Esophagus squamous epithelium (tissue), 5 donors: ENCODE data around the gene TEKT2. TPM values are rescaled to one million over a fixed set of nuclear protein-coding genes. Genes with fewer than 3 reads are reported as not detected.

Experiments used
- DNase-seq: peaks from one replicate; lab custom pipeline; 2025; lab: John Stamatoyannopoulos, UW
- H3K27ac ChIP-seq, 4 donors: fragments of 200-600 bp; sonication (generic); one replicate each; pipeline ENCODE4 v1.5.1; 2016 to 2019; ENCODE audit warnings: mild to moderate bottlenecking in 1 of 4
- H3K27me3 ChIP-seq, 4 donors: fragments of 200-600 bp; sonication (generic); 1 replicate in 3 of 4; 2 replicates in 1 of 4; pipeline versions ENCODE4 v1.5.1 to v1.6.0; 2017 to 2021; ENCODE audit warnings: antibody characterized with exemption in 1 of 4
- H3K36me3 ChIP-seq, 3 donors: fragments of 200-600 bp; sonication (generic); one replicate each; pipeline ENCODE4 v1.5.1; 2016 to 2019
- H3K4me1 ChIP-seq, 3 donors: fragments of 200-600 bp; sonication (generic); one replicate each; pipeline ENCODE4 v1.5.1; 2017 to 2019
- H3K4me3 ChIP-seq, 4 donors: fragments of 200-600 bp; sonication (generic); 1 replicate in 3 of 4; 2 replicates in 1 of 4; pipeline ENCODE4 v1.5.1; 2016 to 2019; ENCODE audit warnings: mild to moderate bottlenecking in 2 of 4, moderate library complexity in 1 of 4
- H3K9me3 ChIP-seq, 3 donors: fragments of 200-600 bp; sonication (generic); one replicate each; pipeline ENCODE4 v1.5.1; 2016 to 2019
- POLR2A ChIP-seq, 4 donors: fragments of 450-650 bp; IDR thresholded peaks; one replicate each; pipeline ENCODE4 v1.6.1; 2017; ENCODE audit warnings: antibody characterized with exemption in 4 of 4, mild to moderate bottlenecking in 4 of 4, moderate library complexity in 3 of 4
- WGBS, 2 donors: methylation state at CpG; one replicate each; pipeline ENCODE4 v1.1.5; 2018; 5-methylcytosine and 5-hydroxymethylcytosine counted together
- intact Hi-C: fragments of 100-400 bp; cut with DNase I; formaldehyde crosslinking; loops from one replicate; pipeline ENCODE4 v1.15.0; 2022
- total RNA-seq, 4 donors: library from RNA; depleted of rRNA; stranded (reverse); fragments of >200 nt; gene quantifications; one replicate each; pipeline ENCODE4 v1.1.0, GENCODE V29; 2016
- TF ChIP-seq, protein P1 (sequence below), 6 experiments: fragments of 450-650 bp in 4 of 6; fragments of 200-600 bp in 2 of 6; sonication (generic) in 2 of 6; IDR thresholded peaks; one replicate each; pipeline ENCODE4 v1.5.1; 2016 to 2019; ENCODE audit warnings: antibody characterized with exemption in 6 of 6, mild to moderate bottlenecking in 4 of 6, moderate library complexity in 4 of 6
- donor health status: DM: yes; HTN: yes; CAD: no.

TEKT2 gene
- total RNA-seq, 4 donors from 2014 or later, result not detected

DNA sequence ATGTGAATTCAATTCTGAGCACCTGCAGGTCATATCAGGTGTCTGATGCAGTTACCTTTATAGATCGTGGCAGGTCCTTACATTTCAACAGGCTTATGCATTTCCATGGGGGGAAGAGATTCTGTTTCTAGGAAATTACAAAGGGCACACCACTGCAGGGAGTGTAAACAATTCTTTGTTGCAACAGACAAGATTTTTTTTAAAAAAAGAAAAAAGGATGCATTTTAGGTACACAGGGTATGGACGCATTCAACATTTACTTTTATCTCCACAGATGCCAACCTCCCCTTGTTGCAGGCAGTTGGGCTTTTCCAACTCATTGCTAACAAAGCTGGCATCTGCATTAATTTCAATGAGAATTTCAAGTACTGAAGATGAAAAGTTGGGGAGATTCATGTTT, 13.5 kb upstream of the TEKT2 start:
- no peaks in the 10 kb centered on the region for H3K9me3 ChIP-seq
- H3K27me3 ChIP-seq, result no peaks in the 10 kb centered on the region
- no peaks in the 10 kb centered on the region for H3K36me3 ChIP-seq
- H3K4me3 ChIP-seq, result no peak overlapping the region
- intact Hi-C loops, result no loop called here
- TF ChIP-seq POLR2A (IDR thresholded peaks at IDR 0.05), result no peak
- TF ChIP-seq, protein P1, sequence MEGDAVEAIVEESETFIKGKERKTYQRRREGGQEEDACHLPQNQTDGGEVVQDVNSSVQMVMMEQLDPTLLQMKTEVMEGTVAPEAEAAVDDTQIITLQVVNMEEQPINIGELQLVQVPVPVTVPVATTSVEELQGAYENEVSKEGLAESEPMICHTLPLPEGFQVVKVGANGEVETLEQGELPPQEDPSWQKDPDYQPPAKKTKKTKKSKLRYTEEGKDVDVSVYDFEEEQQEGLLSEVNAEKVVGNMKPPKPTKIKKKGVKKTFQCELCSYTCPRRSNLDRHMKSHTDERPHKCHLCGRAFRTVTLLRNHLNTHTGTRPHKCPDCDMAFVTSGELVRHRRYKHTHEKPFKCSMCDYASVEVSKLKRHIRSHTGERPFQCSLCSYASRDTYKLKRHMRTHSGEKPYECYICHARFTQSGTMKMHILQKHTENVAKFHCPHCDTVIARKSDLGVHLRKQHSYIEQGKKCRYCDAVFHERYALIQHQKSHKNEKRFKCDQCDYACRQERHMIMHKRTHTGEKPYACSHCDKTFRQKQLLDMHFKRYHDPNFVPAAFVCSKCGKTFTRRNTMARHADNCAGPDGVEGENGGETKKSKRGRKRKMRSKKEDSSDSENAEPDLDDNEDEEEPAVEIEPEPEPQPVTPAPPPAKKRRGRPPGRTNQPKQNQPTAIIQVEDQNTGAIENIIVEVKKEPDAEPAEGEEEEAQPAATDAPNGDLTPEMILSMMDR (IDR thresholded peaks at IDR 0.05), result no peak
- DNase-seq, result no peak
- no peak overlapping the region for H3K27ac ChIP-seq
- no peaks in the 10 kb centered on the region for H3K4me1 ChIP-seq
- 70 to 71% methylated on average over 2 of the region's 2 CpGs for WGBS, 2 donors

DNA sequence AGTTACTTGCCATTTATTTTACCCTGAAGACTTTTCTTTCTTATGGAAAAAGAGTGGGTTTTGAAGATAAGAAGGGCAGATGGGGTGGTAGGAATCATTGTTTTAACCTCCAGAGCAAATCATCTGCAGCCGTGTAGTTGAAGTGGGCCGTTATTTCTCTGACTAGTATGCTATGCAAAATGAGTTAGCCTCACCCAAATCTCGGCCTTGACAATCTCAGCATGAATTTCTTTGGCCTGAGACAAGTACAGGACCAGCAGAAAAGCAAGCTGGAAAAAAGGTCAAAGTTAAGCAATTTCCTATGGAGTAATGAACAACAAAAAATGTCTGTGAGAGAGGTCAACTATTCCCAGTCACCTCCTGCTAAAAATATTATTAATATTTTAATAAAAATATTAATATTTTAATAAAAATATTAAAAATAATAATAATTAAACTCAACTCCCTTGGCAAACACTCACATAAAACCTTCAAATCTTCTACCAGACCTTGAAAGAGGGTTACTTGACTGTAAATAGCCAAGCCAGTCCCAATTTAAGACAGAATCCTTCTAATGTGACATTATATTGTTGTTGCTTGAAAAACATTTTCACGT, 6.8 kb upstream of the TEKT2 start:
- TF ChIP-seq POLR2A (IDR thresholded peaks at IDR 0.05), result no peak
- TF ChIP-seq, protein P1 (IDR thresholded peaks at IDR 0.05), result no peak
- Histone ChIP-seq H3K9me3 (no peaks in the 10 kb centered on the region), H3K4me1 (no peaks in the 10 kb centered on the region), H3K36me3 (no peaks in the 10 kb centered on the region), H3K27me3 (no peaks in the 10 kb centered on the region), H3K27ac (no peak overlapping the region), H3K4me3 (no peak overlapping the region)
- DNase-seq, result no peak
- intact Hi-C loops, result no loop called here
- WGBS, 2 donors, result 59 to 72% methylated on average over 4 of the region's 4 CpGs

DNA sequence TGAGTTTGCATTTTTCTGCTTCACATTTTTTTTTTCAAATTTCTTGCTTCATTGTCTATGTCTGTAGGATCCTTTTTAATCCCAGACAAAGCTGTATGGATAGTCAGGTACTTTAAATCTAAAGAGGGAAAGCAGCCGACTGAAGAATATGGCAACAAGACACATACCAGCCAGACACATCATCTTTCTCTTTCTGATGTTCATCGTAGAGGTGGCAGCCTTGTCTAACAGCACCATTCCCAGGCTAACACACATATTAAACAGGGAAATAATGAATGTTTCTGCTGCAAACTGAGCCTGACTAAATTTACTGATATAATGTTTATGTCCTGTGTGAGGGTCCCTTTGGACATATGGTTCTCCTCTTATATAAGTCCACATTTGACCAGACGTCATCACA, 3.7 kb upstream of the TEKT2 start:
- DNase-seq, result no peak
- peaks cover 6 to 17% (median 13%) of the 10 kb centered on the region in 3 donors for H3K4me1 ChIP-seq
- no peaks in the 10 kb centered on the region for H3K36me3 ChIP-seq
- 46 to 55% methylated on average over 3 of the region's 3 CpGs for WGBS, 2 donors
- H3K27me3 ChIP-seq, result peaks cover 0 to 19% (median 1%) of the 10 kb centered on the region in 4 donors
- no peak overlapping the region for H3K4me3 ChIP-seq
- H3K9me3 ChIP-seq, result no peaks in the 10 kb centered on the region
- no peak for TF ChIP-seq POLR2A (IDR thresholded peaks at IDR 0.05)
- TF ChIP-seq, protein P1 (IDR thresholded peaks at IDR 0.05), result no peak
- no peak overlapping the region for H3K27ac ChIP-seq
- intact Hi-C loops, result no loop called here

DNA sequence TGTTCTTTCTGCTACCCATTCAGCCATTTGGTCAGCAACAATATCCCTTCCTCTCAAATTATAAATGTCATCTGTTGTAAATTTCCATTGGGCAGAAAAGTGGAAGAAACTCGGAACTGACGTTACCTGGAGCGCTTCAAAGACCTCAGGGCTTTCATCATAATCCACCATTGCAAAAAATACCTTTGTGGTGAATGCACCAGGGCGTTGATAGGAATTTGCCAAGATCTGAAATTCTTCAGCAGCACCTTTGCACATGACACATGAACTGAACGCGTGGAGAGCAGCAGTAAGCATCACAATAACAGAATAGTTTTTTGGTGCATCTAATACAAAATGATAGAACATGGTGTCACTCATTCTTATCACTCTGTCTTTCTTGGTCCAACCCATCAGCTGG, 3.1 kb upstream of the TEKT2 start:
- Histone ChIP-seq H3K9me3 (no peaks in the 10 kb centered on the region), H3K27me3 (peaks cover 0 to 20% (median 1%) of the 10 kb centered on the region in 4 donors), H3K36me3 (no peaks in the 10 kb centered on the region), H3K4me3 (no peak overlapping the region), H3K4me1 (peaks cover 6 to 17% (median 13%) of the 10 kb centered on the region in 3 donors), H3K27ac (no peak overlapping the region)
- TF ChIP-seq, protein P1 (IDR thresholded peaks at IDR 0.05), result no peak
- TF ChIP-seq POLR2A (IDR thresholded peaks at IDR 0.05), result no peak
- no peak for DNase-seq
- 43 to 53% methylated on average over 6 of the region's 6 CpGs for WGBS, 2 donors
- intact Hi-C loops, result no loop called here

DNA sequence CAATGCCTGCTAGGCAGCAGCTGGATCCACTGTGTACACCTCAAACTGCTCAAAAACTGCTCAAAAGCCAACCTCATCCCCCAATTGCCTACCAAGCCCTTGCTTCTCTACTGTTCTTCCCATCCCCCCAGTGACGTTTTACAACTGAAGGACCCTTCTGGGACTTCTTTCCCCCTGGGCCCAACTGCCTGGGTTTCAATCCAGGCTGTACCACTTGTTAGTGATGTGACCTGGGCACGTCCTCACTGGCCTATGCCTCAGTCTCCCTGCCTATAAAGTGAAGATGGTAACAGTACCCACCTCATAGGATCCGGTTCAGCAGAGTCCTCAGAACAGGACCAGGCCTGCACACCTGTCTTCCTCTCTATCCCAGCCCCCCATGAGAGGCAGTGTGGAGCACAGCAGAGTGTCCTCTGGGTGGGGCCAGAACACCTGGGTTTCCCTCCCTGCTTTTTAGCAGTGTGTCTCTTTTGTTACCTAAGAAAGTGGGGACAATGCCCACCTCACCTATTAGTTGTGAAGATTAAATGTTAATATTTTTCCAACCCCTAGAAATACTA, 1.9 kb upstream of the TEKT2 start:
- no peak overlapping the region for H3K27ac ChIP-seq
- H3K4me3 ChIP-seq, result no peak overlapping the region
- DNase-seq, result no peak
- peaks cover 6 to 17% (median 13%) of the 10 kb centered on the region in 3 donors for H3K4me1 ChIP-seq
- no peaks in the 10 kb centered on the region for H3K36me3 ChIP-seq
- peaks cover 0 to 20% (median 1%) of the 10 kb centered on the region in 4 donors for H3K27me3 ChIP-seq
- H3K9me3 ChIP-seq, result no peaks in the 10 kb centered on the region
- 53 to 60% methylated on average over 3 of the region's 3 CpGs for WGBS, 2 donors
- intact Hi-C loops, result no loop called here
- TF ChIP-seq, protein P1 (IDR thresholded peaks at IDR 0.05), result no peak
- no peak for TF ChIP-seq POLR2A (IDR thresholded peaks at IDR 0.05)
